Left lung (tissue), 10 donors: ENCODE measurements around the gene IL27RA. TPM values are rescaled to one million over a fixed set of nuclear protein-coding genes. Genes with fewer than 3 reads are reported as not detected.

Source experiments
- ATAC-seq: fragments of 200-7000 bp; cut with Tn5 transposase; one replicate; pipeline ENCODE4 v1.9.1; 2020; ENCODE audit warnings: moderate library complexity
- DNase-seq, 4 donors: peaks; one replicate each; pipeline ENCODE4 v3.0.0-alpha.2; 2013 to 2020
- H3K27ac ChIP-seq, 2 donors: fragments of 200-600 bp; sonication (generic) in 1 of 2; one replicate each; pipeline versions ENCODE4 v1.5.0 to v1.8.0; 2020 to 2021
- H3K27me3 ChIP-seq, 2 donors: fragments of 200-600 bp; sonication (generic) in 1 of 2; one replicate each; pipeline versions ENCODE4 v1.5.0 to v1.8.0; 2020 to 2021
- H3K36me3 ChIP-seq, 2 donors: fragments of 200-600 bp; sonication (generic) in 1 of 2; one replicate each; pipeline versions ENCODE4 v1.5.0 to v1.8.0; 2020 to 2021
- H3K4me1 ChIP-seq, 2 donors: fragments of 200-600 bp; one replicate each; pipeline ENCODE4 v1.8.0; 2021
- H3K4me3 ChIP-seq, 2 donors: fragments of 200-600 bp; sonication (generic) in 1 of 2; one replicate each; pipeline versions ENCODE4 v1.5.0 to v1.8.0; 2020 to 2021; ENCODE audit warnings: mild to moderate bottlenecking in 1 of 2
- H3K9me3 ChIP-seq, 2 donors: fragments of 200-600 bp; sonication (generic) in 1 of 2; one replicate each; pipeline versions ENCODE4 v1.5.0 to v1.8.0; 2020 to 2021
- intact Hi-C, 2 donors: fragments of 100-400 bp; cut with DNase I; formaldehyde crosslinking; loops; one replicate each; pipeline versions ENCODE4 v1.11.2 to v1.14.2; 2022
- polyA plus RNA-seq, 6 donors: library from polyadenylated mRNA; unstranded; fragments of 120-200 nt; gene quantifications; one replicate each; pipeline ENCODE4 v1.2.1, GENCODE V29; 2013; ENCODE audit not compliant: insufficient read length in 6 of 6
- total RNA-seq, 2 donors: library from RNA; stranded (reverse); fragmentation: NEBNext Ultra II Directional; extraction: Animal tissue kit (Norgen Biotek cat#: 25700); gene quantifications; one replicate each; pipeline ENCODE4 v1.2.1, GENCODE V29; 2021
- TF ChIP-seq, protein P1 (sequence below), 2 donors: fragments of 200-600 bp; sonication (generic) in 1 of 2; IDR thresholded peaks; one replicate each; pipeline versions ENCODE4 v1.5.0 to v1.8.0; 2021; ENCODE audit warnings: antibody characterized with exemption in 2 of 2
- donor health status: DM: no; HTN: yes; CAD: no.
- donor health status: DM: no; HTN: no; CAD: no.

Gene IL27RA
- total and polyA plus RNA-seq, 8 donors: 6.7 to 17.4 (median 8.3) TPM

DNA sequence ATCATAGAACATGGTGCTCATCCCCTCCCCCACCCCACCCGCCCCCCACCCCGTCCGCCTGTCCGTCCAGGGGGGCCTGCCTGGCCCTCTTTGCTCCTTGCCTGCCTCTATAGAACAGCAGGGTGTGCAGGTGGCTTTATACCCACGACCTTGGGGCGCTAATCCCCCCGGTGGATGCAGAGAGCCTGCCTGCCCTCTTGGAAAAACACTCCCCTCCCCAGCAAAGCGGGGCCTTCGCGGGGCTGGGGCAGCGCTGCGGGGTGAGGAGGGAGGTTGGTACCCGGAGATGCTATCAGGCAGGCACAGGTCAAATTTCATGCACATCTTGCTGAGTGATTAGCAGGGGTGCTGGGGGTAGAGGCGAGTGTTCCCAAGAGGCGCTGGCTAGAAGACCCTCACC is 47.4 kb upstream of the IL27RA start:
- H3K4me1 ChIP-seq: peaks cover 25 to 49% of the 10 kb centered on the region in 2 donors
- H3K27ac ChIP-seq: no peak overlapping the region
- ATAC-seq: no peak
- H3K4me3 ChIP-seq: no peak overlapping the region
- no peaks in the 10 kb centered on the region for H3K9me3 ChIP-seq
- intact Hi-C loops: no loop called here
- no peak for DNase-seq
- peaks cover 0 to 25% of the 10 kb centered on the region in 2 donors for H3K36me3 ChIP-seq
- H3K27me3 ChIP-seq: peaks cover 0 to 1% of the 10 kb centered on the region in 2 donors
- TF ChIP-seq, protein P1, sequence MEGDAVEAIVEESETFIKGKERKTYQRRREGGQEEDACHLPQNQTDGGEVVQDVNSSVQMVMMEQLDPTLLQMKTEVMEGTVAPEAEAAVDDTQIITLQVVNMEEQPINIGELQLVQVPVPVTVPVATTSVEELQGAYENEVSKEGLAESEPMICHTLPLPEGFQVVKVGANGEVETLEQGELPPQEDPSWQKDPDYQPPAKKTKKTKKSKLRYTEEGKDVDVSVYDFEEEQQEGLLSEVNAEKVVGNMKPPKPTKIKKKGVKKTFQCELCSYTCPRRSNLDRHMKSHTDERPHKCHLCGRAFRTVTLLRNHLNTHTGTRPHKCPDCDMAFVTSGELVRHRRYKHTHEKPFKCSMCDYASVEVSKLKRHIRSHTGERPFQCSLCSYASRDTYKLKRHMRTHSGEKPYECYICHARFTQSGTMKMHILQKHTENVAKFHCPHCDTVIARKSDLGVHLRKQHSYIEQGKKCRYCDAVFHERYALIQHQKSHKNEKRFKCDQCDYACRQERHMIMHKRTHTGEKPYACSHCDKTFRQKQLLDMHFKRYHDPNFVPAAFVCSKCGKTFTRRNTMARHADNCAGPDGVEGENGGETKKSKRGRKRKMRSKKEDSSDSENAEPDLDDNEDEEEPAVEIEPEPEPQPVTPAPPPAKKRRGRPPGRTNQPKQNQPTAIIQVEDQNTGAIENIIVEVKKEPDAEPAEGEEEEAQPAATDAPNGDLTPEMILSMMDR (IDR thresholded peaks at IDR 0.05): no peak

DNA sequence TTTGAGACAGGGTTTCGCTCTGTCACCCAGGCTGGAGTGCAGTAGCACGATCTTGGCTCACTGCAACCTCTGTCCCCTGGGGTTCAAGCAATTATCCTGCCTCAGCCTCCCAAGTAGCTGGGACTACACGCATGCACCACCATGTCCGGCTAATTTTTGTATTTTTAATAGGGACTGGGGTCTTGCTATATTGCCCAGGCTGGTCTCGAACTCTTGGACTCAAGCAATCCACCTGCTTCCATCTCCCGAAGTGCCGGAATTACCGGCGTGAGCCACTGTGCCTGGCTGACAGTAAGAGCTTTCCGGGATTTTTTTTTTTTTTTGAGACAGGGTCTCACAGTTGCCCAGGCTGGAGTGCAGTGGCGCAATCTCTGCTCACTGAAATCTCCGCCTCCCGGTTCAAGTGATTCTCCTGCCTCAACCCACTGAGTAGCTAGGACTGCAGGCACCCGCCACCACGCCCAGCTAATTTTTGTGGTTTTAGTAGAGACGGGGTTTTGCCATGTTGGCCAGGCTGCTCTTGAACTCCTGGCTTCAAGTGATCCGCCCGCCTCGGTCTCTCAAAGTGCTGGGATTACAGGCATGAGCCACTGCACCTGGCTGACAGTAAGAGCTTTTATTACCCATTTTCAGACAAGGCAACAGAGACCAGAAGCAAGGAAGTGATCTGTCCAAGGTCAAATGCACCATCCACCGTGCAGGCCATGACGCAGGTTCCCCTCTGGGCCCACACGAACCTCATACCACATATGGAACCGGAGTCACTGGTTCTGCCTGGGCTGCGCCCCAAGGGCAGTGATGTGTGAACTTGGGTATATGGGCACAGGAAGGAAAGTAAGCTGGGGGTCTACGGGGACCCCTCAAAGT is 46.5 kb upstream of the IL27RA start:
- peak overlapping the region; percentile 93 to 96 for H3K27ac ChIP-seq
- intact Hi-C loops: no loop called here
- peaks cover 0 to 29% of the 10 kb centered on the region in 2 donors for H3K36me3 ChIP-seq
- TF ChIP-seq, protein P1 (IDR thresholded peaks at IDR 0.05): no peak
- no peak overlapping the region for H3K4me3 ChIP-seq
- H3K9me3 ChIP-seq: no peaks in the 10 kb centered on the region
- DNase-seq (peak in 2 of 4 donors; percentile 82 to 87), ATAC-seq (peak; percentile 60)
- peaks cover 25 to 43% of the 10 kb centered on the region in 2 donors for H3K4me1 ChIP-seq
- H3K27me3 ChIP-seq: no peaks in the 10 kb centered on the region

DNA sequence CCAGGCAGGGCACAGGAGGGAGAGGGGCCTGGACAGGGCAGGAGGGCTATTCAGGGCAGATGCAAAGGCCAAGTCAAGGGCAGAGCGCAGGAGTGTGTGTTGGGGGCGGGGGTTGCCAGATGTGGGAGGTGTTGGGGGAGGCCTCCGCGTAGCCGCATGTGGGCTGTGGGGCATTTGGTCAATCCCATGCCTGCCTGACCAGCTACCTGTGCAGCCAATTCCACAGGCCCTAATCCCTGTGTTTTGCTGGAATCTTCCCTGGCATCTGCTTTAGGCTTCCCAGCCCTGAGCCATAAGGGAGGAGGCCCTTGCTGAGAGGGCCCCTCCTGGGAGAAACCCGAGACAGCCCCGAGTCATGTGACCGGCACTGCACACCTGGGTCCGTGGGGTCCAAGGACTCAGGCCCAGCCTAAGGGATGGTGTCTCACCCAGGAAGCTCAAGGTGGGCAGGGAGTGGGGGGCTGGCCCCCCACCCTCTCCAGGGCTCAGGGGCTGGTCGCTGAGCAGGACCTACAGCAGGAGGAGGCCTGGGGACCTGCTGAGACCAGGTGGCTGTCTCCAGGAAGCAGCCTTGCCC is 45.7 kb upstream of the IL27RA start:
- intact Hi-C loops: no loop called here
- TF ChIP-seq, protein P1 (IDR thresholded peaks at IDR 0.05): no peak
- ATAC-seq: peak; percentile 1
- peaks cover 25 to 43% of the 10 kb centered on the region in 2 donors for H3K4me1 ChIP-seq
- no peaks in the 10 kb centered on the region for H3K9me3 ChIP-seq
- DNase-seq: no peak
- peaks cover 0 to 33% of the 10 kb centered on the region in 2 donors for H3K36me3 ChIP-seq
- no peaks in the 10 kb centered on the region for H3K27me3 ChIP-seq
- H3K27ac ChIP-seq: peak overlapping the region; percentile 93 to 96
- H3K4me3 ChIP-seq: no peak overlapping the region

DNA sequence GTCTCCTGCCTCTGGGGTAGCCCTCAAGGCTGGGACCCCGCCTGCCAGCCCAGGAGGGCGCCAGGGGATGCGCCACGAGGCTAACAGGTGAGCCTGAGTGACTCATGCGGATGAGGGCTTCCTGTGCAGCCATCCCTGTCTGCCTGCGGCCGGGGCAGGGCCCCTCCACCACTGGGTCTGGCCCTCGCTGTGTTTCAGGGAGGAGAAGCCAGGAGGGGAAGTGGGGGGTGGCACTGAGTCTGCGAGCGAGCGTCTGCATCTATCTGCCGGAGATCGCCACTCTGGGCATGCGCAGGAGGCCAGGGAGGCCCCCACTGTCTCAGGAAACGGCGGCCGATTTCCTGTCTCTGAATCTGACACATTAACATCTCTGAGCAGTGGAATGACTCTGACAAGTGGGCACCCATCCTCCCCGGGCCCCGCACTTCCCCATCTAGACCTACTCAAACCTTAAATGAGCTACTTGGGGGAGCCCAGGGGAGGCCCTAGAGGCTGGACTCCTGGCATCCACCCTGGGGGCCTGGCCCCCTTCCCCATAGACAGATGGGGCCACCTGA is 45.1 kb upstream of the IL27RA start:
- Histone ChIP-seq H3K27me3 (no peaks in the 10 kb centered on the region), H3K4me3 (peak overlapping the region in 1 of 2 donors; percentile 5), H3K9me3 (no peaks in the 10 kb centered on the region), H3K4me1 (peaks cover 25 to 43% of the 10 kb centered on the region in 2 donors), H3K36me3 (peaks cover 0 to 37% of the 10 kb centered on the region in 2 donors), H3K27ac (peak overlapping the region; percentile 93 to 96)
- ATAC-seq (peak; percentile 56), DNase-seq (peak; percentile 31 to 94 (median 88))
- intact Hi-C loops: no loop called here
- TF ChIP-seq, protein P1 (IDR thresholded peaks at IDR 0.05): no peak
